Body of pancreas (tissue), 4 donors: Measurements from ENCODE around the gene DERA. TPM values are rescaled to one million over a fixed set of nuclear protein-coding genes. Genes with fewer than 3 reads are reported as not detected.

Experiments used
- ATAC-seq: fragments of 150-250 bp; one replicate; pipeline ENCODE4 v1.9.1; 2016
- DNase-seq, 4 donors: peaks; one replicate each; pipeline ENCODE4 v3.0.0-alpha.2; 2019
- H3K27ac ChIP-seq, 4 donors: fragments of 200-600 bp; sonication (generic); 1 replicate in 3 of 4; 2 replicates in 1 of 4; pipeline versions ENCODE4 v1.5.1 to v1.6.1; 2016 to 2019; ENCODE audit warnings: mild to moderate bottlenecking in 1 of 4, mixed read lengths in 1 of 4, moderate library complexity in 1 of 4
- H3K27me3 ChIP-seq, 2 donors: fragments of 200-600 bp; sonication (generic); one replicate each; pipeline ENCODE4 v1.6.0; 2016; ENCODE audit warnings: mild to moderate bottlenecking in 1 of 2
- H3K36me3 ChIP-seq, 2 donors: fragments of 200-600 bp; sonication (generic); replicated peaks in 1 of 2; 2 replicates each; pipeline ENCODE4 v1.5.1; 2016; ENCODE audit warnings: low read depth in 2 of 2; ENCODE audit not compliant: insufficient read depth in 1 of 2
- H3K4me1 ChIP-seq: fragments of 200-600 bp; sonication (generic); one replicate; pipeline ENCODE4 v1.6.0; 2016
- H3K4me3 ChIP-seq, 2 donors: fragments of 200-600 bp; sonication (generic); 1 replicate in 1 of 2; 2 replicates in 1 of 2; pipeline ENCODE4 v1.5.1; 2016 to 2019
- H3K9me3 ChIP-seq, 3 donors: fragments of 200-600 bp; sonication (generic); 1 replicate in 2 of 3; 2 replicates in 1 of 3; pipeline ENCODE4 v1.5.1; 2016
- POLR2A ChIP-seq, 3 donors: fragments of 450-650 bp; IDR thresholded peaks; one replicate each; pipeline ENCODE4 v1.6.1; 2016; ENCODE audit warnings: antibody characterized with exemption in 3 of 3, mild to moderate bottlenecking in 2 of 3
- WGBS, 2 donors: methylation state at CpG; one replicate each; pipeline ENCODE4 v1.1.5; 2017; 5-methylcytosine and 5-hydroxymethylcytosine counted together
- intact Hi-C: fragments of 100-400 bp; cut with DNase I; formaldehyde crosslinking; loops from one replicate; pipeline ENCODE4 v1.15.1; 2023
- total RNA-seq, 2 donors: library from RNA; depleted of rRNA; stranded (reverse); fragments of >200 nt; gene quantifications; one replicate each; pipeline ENCODE4 v1.1.0, GENCODE V29; 2016
- TF ChIP-seq, protein P1 (sequence below), 7 experiments: fragments of 450-650 bp in 4 of 7; fragments of 200-600 bp in 3 of 7; sonication (generic) in 3 of 7; IDR thresholded peaks; one replicate each; pipeline ENCODE4 v1.5.1; 2016 to 2019; ENCODE audit warnings: antibody characterized with exemption in 7 of 7

Gene DERA
- total RNA-seq, 2 donors from 2014 or later, result 4.9 to 19.7 TPM

- Histone ChIP-seq H3K27ac (no peak overlapping the region), H3K4me3 (no peak overlapping the region), H3K9me3 (no peaks in the 10 kb centered on the region), H3K36me3 (no peaks in the 10 kb centered on the region), H3K27me3 (no peaks in the 10 kb centered on the region), H3K4me1 (peaks cover 50% of the 10 kb centered on the region)
- 71 to 74% methylated on average over 7 of the region's 7 CpGs for WGBS, 2 donors
- no peak for ATAC-seq
- DNase-seq, result no peak
- no peak for TF ChIP-seq POLR2A (IDR thresholded peaks at IDR 0.05)
- TF ChIP-seq, protein P1, sequence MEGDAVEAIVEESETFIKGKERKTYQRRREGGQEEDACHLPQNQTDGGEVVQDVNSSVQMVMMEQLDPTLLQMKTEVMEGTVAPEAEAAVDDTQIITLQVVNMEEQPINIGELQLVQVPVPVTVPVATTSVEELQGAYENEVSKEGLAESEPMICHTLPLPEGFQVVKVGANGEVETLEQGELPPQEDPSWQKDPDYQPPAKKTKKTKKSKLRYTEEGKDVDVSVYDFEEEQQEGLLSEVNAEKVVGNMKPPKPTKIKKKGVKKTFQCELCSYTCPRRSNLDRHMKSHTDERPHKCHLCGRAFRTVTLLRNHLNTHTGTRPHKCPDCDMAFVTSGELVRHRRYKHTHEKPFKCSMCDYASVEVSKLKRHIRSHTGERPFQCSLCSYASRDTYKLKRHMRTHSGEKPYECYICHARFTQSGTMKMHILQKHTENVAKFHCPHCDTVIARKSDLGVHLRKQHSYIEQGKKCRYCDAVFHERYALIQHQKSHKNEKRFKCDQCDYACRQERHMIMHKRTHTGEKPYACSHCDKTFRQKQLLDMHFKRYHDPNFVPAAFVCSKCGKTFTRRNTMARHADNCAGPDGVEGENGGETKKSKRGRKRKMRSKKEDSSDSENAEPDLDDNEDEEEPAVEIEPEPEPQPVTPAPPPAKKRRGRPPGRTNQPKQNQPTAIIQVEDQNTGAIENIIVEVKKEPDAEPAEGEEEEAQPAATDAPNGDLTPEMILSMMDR (IDR thresholded peaks at IDR 0.05), result no peak
- intact Hi-C loops, result no loop called here
Observed at GRCh38 chr12:15886372-15887042, 24.6 kb upstream of the DERA start.

- intact Hi-C loops, result no loop called here
- ATAC-seq, result no peak
- H3K4me1 ChIP-seq, result peaks cover 50% of the 10 kb centered on the region
Observed at GRCh38 chr12:15887043-15887817, 23.9 kb upstream of the DERA start.

DNA sequence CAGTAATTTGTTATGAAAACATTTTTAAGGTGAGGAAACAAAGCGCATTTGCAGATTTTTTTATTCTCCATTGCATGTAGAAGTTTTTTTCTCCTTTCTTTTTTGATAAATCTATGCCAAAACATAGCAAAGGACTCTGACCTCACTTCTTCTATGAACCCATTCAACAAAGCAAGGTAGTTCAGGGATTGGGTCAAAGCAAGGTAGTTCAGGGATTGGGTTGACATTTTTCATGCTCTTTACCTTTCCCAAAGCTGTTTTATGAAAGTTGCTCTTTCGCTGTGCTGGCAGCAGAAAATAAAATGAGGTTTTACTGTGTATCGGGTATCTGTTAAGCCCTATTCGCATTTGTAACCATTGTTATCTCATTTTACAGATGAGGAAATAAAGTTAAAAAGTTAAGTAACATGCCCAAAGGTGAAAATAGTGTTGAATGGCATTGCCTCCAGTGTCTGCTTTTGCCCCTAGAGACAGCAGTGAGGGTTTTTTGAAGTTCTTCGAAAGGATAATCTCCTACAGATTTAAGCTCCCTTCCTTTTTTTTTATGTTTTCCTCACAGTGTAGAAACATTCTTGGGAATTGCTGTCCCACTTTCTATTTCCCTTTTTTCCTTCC lies 18.4 kb upstream of the DERA start:
- intact Hi-C loops, result no loop called here
- Histone ChIP-seq H3K4me3 (no peak overlapping the region), H3K27ac (no peak overlapping the region), H3K27me3 (no peaks in the 10 kb centered on the region), H3K9me3 (no peaks in the 10 kb centered on the region), H3K36me3 (peaks cover 0 to 11% of the 10 kb centered on the region in 2 donors), H3K4me1 (peaks cover 7% of the 10 kb centered on the region)
- ATAC-seq (no peak), DNase-seq (no peak)
- no peak for TF ChIP-seq POLR2A (IDR thresholded peaks at IDR 0.05)
- WGBS, 2 donors, result 76 to 80% methylated on average over 5 of the region's 5 CpGs

More at GRCh38 chr12:15887043-15887817, 23.9 kb upstream of the DERA start:
- H3K9me3 ChIP-seq, result no peaks in the 10 kb centered on the region
- H3K4me3 ChIP-seq, result no peak overlapping the region
- no peaks in the 10 kb centered on the region for H3K36me3 ChIP-seq
- DNase-seq, result no peak
- H3K27me3 ChIP-seq, result no peaks in the 10 kb centered on the region
- TF ChIP-seq, protein P1 (IDR thresholded peaks at IDR 0.05), result no peak
- no peak for TF ChIP-seq POLR2A (IDR thresholded peaks at IDR 0.05)
- no peak overlapping the region for H3K27ac ChIP-seq
- whole genome bisulfite sequencing, 2 donors, result 74% methylated on average over 5 of the region's 5 CpGs

- Histone ChIP-seq H3K4me3 (no peak overlapping the region), H3K36me3 (peaks cover 0 to 13% of the 10 kb centered on the region in 2 donors), H3K4me1 (peaks cover 2% of the 10 kb centered on the region), H3K27me3 (no peaks in the 10 kb centered on the region), H3K27ac (no peak overlapping the region), H3K9me3 (no peaks in the 10 kb centered on the region)
- TF ChIP-seq, protein P1 (IDR thresholded peaks at IDR 0.05), result no peak
- TF ChIP-seq POLR2A (IDR thresholded peaks at IDR 0.05), result no peak
- DNase-seq, result no peak
- ATAC-seq, result no peak
- intact Hi-C loops, result no loop called here
- WGBS, 2 donors, result 69 to 72% methylated on average over 3 of the region's 3 CpGs
Observed at GRCh38 chr12:15893260-15893659, 17.9 kb upstream of the DERA start.

DNA sequence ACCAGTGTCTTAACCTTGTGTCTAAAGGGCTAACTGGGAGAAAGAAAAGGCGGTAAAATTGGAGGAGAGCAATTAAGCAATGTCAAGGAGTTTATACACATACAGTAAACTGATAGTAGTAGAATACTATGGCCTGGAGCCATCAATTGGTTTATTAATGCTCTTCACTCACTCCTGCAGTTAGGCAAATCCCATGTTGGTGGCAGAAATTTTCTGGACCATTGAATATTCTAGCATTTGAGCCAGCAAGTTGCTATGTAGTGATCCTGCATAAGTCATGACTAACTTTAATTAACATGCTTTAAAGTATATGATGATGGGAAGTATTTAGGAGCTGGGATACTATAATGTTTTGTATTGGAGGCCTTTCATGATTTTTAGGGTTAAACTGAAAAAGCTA lies 14.3 kb upstream of the DERA start:
- Histone ChIP-seq H3K4me3 (no peak overlapping the region), H3K27me3 (no peaks in the 10 kb centered on the region), H3K36me3 (peaks cover 0 to 27% of the 10 kb centered on the region in 2 donors), H3K4me1 (no peaks in the 10 kb centered on the region), H3K27ac (no peak overlapping the region), H3K9me3 (no peaks in the 10 kb centered on the region)
- TF ChIP-seq POLR2A (IDR thresholded peaks at IDR 0.05), result no peak
- TF ChIP-seq, protein P1 (IDR thresholded peaks at IDR 0.05), result no peak
- DNase-seq (no peak), ATAC-seq (no peak)
- WGBS, 2 donors, result 83 to 88% methylated on average over 1 of the region's 1 CpG
- intact Hi-C loops, result no loop called here
